Measurements from ENCODE around the gene RBM27.
"Not testable (repeated sequence)": the region's sequence is repeated elsewhere in the genome, so short reads cannot be mapped to it uniquely, and the experiment has no call there.

RBM27 gene

GRCh38 chr5:146205499-146206202, 2.2 kb downstream of the RBM27 start:
- no peak for DNase-seq (ENCODE audit: low spot score)

GRCh38 chr5:146206257-146206656, 2.9 kb downstream of the RBM27 start:
- DNase-seq (ENCODE audit: low spot score): no peak

- no peak for DNase-seq (ENCODE audit: low spot score)
Observed at GRCh38 chr5:146208916-146209522, 5.6 kb downstream of the RBM27 start.

GRCh38 chr5:146209714-146210113, 6.3 kb downstream of the RBM27 start:
- no peak for DNase-seq (ENCODE audit: low spot score)

- not testable (repeated sequence) for DNase-seq (ENCODE audit: low spot score)
Observed at GRCh38 chr5:146210810-146211209, 7.4 kb downstream of the RBM27 start.

- DNase-seq (ENCODE audit: low spot score): no peak
Observed at GRCh38 chr5:146213210-146213826, 9.9 kb downstream of the RBM27 start.

- not testable (repeated sequence) for DNase-seq (ENCODE audit: low spot score)
Observed at GRCh38 chr5:146214881-146215280, 11.5 kb downstream of the RBM27 start.

- no peak for DNase-seq (ENCODE audit: low spot score)
Observed at GRCh38 chr5:146218168-146218567, 14.8 kb downstream of the RBM27 start.

- DNase-seq (ENCODE audit: low spot score): no peak
Observed at GRCh38 chr5:146219243-146219642, 15.8 kb downstream of the RBM27 start.

GRCh38 chr5:146221234-146221633, 17.8 kb downstream of the RBM27 start:
- no peak for DNase-seq (ENCODE audit: low spot score)

GRCh38 chr5:146222005-146222404, 18.6 kb downstream of the RBM27 start:
- DNase-seq (ENCODE audit: low spot score): no peak

- DNase-seq (ENCODE audit: low spot score): no peak
Observed at GRCh38 chr5:146223179-146223578, 19.8 kb downstream of the RBM27 start.

- no peak for DNase-seq (ENCODE audit: low spot score)
Observed at GRCh38 chr5:146229222-146229621, 25.8 kb downstream of the RBM27 start.

- no peak for DNase-seq (ENCODE audit: low spot score)
Observed at GRCh38 chr5:146232223-146232622, 28.8 kb downstream of the RBM27 start.

GRCh38 chr5:146233441-146233840, 30.0 kb downstream of the RBM27 start:
- no peak for DNase-seq (ENCODE audit: low spot score)

GRCh38 chr5:146238973-146239372, 35.6 kb downstream of the RBM27 start:
- no peak for DNase-seq (ENCODE audit: low spot score)

- no peak for DNase-seq (ENCODE audit: low spot score)
Observed at GRCh38 chr5:146240951-146241350, 37.5 kb downstream of the RBM27 start.

- no peak for DNase-seq (ENCODE audit: low spot score)
Observed at GRCh38 chr5:146243247-146243646, 39.8 kb downstream of the RBM27 start.

- no peak for DNase-seq (ENCODE audit: low spot score)
Observed at GRCh38 chr5:146248561-146248960, 45.2 kb downstream of the RBM27 start.

- DNase-seq (ENCODE audit: low spot score): no peak
Observed at GRCh38 chr5:146249801-146250200, 46.4 kb downstream of the RBM27 start.
